WERI-Rb-1 (cell line): ENCODE results near the gene CILP.

Experiments
- DNase-seq: peaks from one replicate; pipeline ENCODE4 v3.0.0-alpha.2; 2020
- H3K27ac ChIP-seq: fragments of 250-450 bp; sonication (Bioruptor Pico); 2 replicates; pipeline ENCODE4 v1.5.1; 2020; ENCODE audit warnings: mild to moderate bottlenecking, moderate library complexity
- H3K27me3 ChIP-seq: fragments of 250-450 bp; sonication (Bioruptor Pico); 2 replicates; pipeline ENCODE4 v1.5.1; 2021; ENCODE audit warnings: mild to moderate bottlenecking, low read depth, moderate library complexity; ENCODE audit not compliant: insufficient read depth, severe bottlenecking
- H3K36me3 ChIP-seq: fragments of 250-450 bp; sonication (Bioruptor Pico); 2 replicates; pipeline ENCODE4 v1.5.1; 2020; ENCODE audit warnings: mild to moderate bottlenecking, moderate library complexity
- H3K4me3 ChIP-seq: 2 replicates; pipeline ENCODE4 v1.5.1; 2011; ENCODE audit warnings: low read depth, mild to moderate bottlenecking, control low read depth, low read length
- H3K9me3 ChIP-seq: fragments of 250-450 bp; sonication (Bioruptor Pico); 2 replicates; pipeline ENCODE4 v1.5.1; 2021; ENCODE audit warnings: mild to moderate bottlenecking, moderate library complexity; ENCODE audit not compliant: severe bottlenecking
- CTCF ChIP-seq: IDR thresholded peaks from 2 replicates; pipeline ENCODE4 v1.5.1; 2011; ENCODE audit warnings: low read depth, mild to moderate bottlenecking, control low read depth, inconsistent platforms, low read length

CILP gene

DNA sequence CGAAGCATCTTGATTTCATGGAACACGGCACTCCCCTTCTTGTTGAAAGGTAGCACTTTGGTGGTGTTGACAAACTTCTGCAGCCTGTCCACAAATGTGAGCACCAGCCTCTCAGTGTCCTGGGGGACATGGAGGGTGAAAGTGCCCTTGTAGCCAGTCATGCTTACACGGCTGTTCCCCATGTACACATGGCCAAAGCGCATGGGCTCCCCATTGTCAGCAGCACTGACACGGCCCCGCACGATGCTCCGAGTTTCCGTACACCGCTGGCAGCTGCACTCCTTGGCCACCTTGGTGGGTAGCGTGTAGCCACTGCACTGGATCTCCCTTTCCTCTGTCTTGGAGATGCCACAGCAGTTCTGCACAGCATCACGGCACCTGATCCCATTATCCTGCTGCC is 12.7 kb downstream of the CILP start:
- no peaks in the 10 kb centered on the region for H3K27me3 ChIP-seq
- no peaks in the 10 kb centered on the region for H3K9me3 ChIP-seq
- no peak overlapping the region for H3K4me3 ChIP-seq
- H3K36me3 ChIP-seq: no peaks in the 10 kb centered on the region
- no peak overlapping the region for H3K27ac ChIP-seq
- DNase-seq: no peak
- TF ChIP-seq CTCF: no peak

- H3K27ac ChIP-seq: no peak overlapping the region
- no peaks in the 10 kb centered on the region for H3K27me3 ChIP-seq
- no peak overlapping the region for H3K4me3 ChIP-seq
- no peak for DNase-seq
- no peak for TF ChIP-seq CTCF
- H3K36me3 ChIP-seq: no peaks in the 10 kb centered on the region
- no peaks in the 10 kb centered on the region for H3K9me3 ChIP-seq
Measured at GRCh38 chr15:65197337-65197645, 14.0 kb downstream of the CILP start.

GRCh38 chr15:65196637-65197336 is 14.5 kb downstream of the CILP start:
- Histone ChIP-seq H3K27me3 (no peaks in the 10 kb centered on the region), H3K9me3 (no peaks in the 10 kb centered on the region), H3K4me3 (no peak overlapping the region), H3K36me3 (no peaks in the 10 kb centered on the region), H3K27ac (no peak overlapping the region)
- TF ChIP-seq CTCF: no peak
- DNase-seq: no peak

- Histone ChIP-seq H3K4me3 (no peak overlapping the region), H3K36me3 (no peaks in the 10 kb centered on the region), H3K9me3 (no peaks in the 10 kb centered on the region), H3K27ac (no peak overlapping the region), H3K27me3 (no peaks in the 10 kb centered on the region)
- DNase-seq: no peak
- TF ChIP-seq CTCF: no peak
Measured at GRCh38 chr15:65195548-65195923, 15.7 kb downstream of the CILP start.

- Histone ChIP-seq H3K36me3 (no peaks in the 10 kb centered on the region), H3K4me3 (no peak overlapping the region), H3K27ac (no peak overlapping the region), H3K27me3 (no peaks in the 10 kb centered on the region), H3K9me3 (no peaks in the 10 kb centered on the region)
- TF ChIP-seq CTCF: no peak
- DNase-seq: no peak
Measured at GRCh38 chr15:65194826-65195547, 16.3 kb downstream of the CILP start.

DNA sequence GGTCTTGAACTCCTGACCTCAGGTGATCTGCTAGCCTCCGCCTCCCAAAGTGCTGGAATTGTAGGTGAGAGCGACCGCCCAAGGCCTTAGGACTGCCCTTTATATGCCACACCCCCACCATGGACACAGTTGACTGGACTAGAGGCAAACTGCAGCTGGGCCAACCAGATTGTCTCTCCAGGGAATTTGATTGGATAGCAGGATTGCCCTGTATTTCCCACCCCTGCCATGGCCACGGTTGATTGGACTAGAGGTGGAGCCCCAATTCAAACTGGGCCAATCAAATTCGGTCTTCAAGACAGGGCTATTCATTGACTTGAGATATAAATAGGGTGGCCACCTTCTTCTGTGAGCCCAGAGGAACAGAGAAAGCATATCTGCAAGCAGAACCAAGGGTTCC is 19.3 kb downstream of the CILP start:
- H3K9me3 ChIP-seq: no peaks in the 10 kb centered on the region
- DNase-seq: no peak
- H3K27ac ChIP-seq: no peak overlapping the region
- H3K4me3 ChIP-seq: no peak overlapping the region
- TF ChIP-seq CTCF: no peak
- H3K36me3 ChIP-seq: no peaks in the 10 kb centered on the region
- H3K27me3 ChIP-seq: no peaks in the 10 kb centered on the region
